A549 (cell line): ENCODE results near the gene SNRNP25. TPM values are rescaled to one million over a fixed set of nuclear protein-coding genes. Genes with fewer than 3 reads are reported as not detected.

Source experiments
- ATAC-seq, 2 experiments: fragments of 200-7000 bp in 1 of 2; fragments of >200 bp in 1 of 2; cut with Nextera tagmentation in 1 of 2; cut with Tn5 transposase in 1 of 2; 3 replicates each; pipeline versions ENCODE4 v1.8.0 to v1.9.1; 2018 to 2020; ENCODE audit warnings: mild to moderate bottlenecking in 1 of 2, moderate library complexity in 1 of 2
- CTCF ChIA-PET: fragments of 300-600 bp; sonication (Branson Sonifier 250); formaldehyde crosslinking; extraction: SDS; loops from one replicate; lab custom pipeline; 2021; ENCODE audit warnings: antibody characterized with exemption, inconsistent platforms; lab: Yijun Ruan, JAX
- POLR2A ChIA-PET: fragments of 350-600 bp; formaldehyde crosslinking; extraction: SDS; loops from one replicate; lab custom pipeline; 2021; ENCODE audit warnings: antibody characterized with exemption, inconsistent platforms; lab: Yijun Ruan, JAX
- DNase-seq, 2 experiments: peaks; one replicate each; pipeline versions ENCODE4 v3.0.0 to v3.0.0-alpha.2; 2011 to 2016; ENCODE audit warnings: low read depth in 1 of 2, low spot score in 1 of 2
- FAIRE-seq: peaks from 2 replicates; lab custom pipeline; 2011; peaks lifted over from hg19 to GRCh38; lab: Jason Lieb, UNC
- H3K27ac ChIP-seq, 2 experiments: fragments of >200 bp; sonication (Bioruptor Twin); formaldehyde crosslinking; 3 replicates each; pipeline ENCODE4 v1.5.1; 2016 to 2017
- H3K4me1 ChIP-seq: fragments of >200 bp; sonication (Bioruptor Twin); formaldehyde crosslinking; 3 replicates; pipeline ENCODE4 v1.6.1; 2016
- H3K4me2 ChIP-seq: fragments of >200 bp; sonication (Bioruptor Twin); formaldehyde crosslinking; 3 replicates; pipeline ENCODE4 v1.6.1; 2016
- H3K4me3 ChIP-seq: fragments of >200 bp; sonication (Bioruptor Twin); formaldehyde crosslinking; 3 replicates; pipeline ENCODE4 v1.5.1; 2016
- H3K9me3 ChIP-seq: fragments of >200 bp; sonication (Bioruptor Twin); formaldehyde crosslinking; 3 replicates; pipeline ENCODE4 v1.6.1; 2016
- BHLHE40 ChIP-seq: IDR thresholded peaks from 2 replicates; pipeline ENCODE4 v1.6.1; 2012; ENCODE audit warnings: low read depth, low read length, inconsistent platforms
- CBX2 ChIP-seq: fragments of 200-600 bp; sonication (generic); IDR thresholded peaks from 2 replicates; pipeline ENCODE4 v1.6.1; 2016; ENCODE audit warnings: low read depth, mild to moderate bottlenecking, borderline replicate concordance
- EHMT2 ChIP-seq: fragments of 200-600 bp; sonication (generic); IDR thresholded peaks from 2 replicates; pipeline ENCODE4 v1.6.1; 2016; ENCODE audit warnings: antibody characterized with exemption, low read depth, mild to moderate bottlenecking, moderate library complexity
- FOSB ChIP-seq: fragments of 250-450 bp; sonication (Bioruptor Pico); IDR thresholded peaks from 2 replicates; pipeline ENCODE4 v1.5.0; 2020; ENCODE audit warnings: mild to moderate bottlenecking, moderate library complexity
- GATA3 ChIP-seq: IDR thresholded peaks from 2 replicates; pipeline ENCODE4 v1.6.1; 2012; ENCODE audit warnings: borderline replicate concordance
- JUN ChIP-seq, 2 experiments: fragments of >200 bp; sonication (Bioruptor Twin); formaldehyde crosslinking; IDR thresholded peaks; 2 replicates in 1 of 2; 3 replicates in 1 of 2; pipeline ENCODE4 v1.6.1; 2016 to 2017
- KDM1A ChIP-seq: fragments of 200-600 bp; sonication (generic); IDR thresholded peaks from 2 replicates; pipeline ENCODE4 v1.6.1; 2016; ENCODE audit warnings: low read depth, mild to moderate bottlenecking
- NR3C1 ChIP-seq: fragments of >200 bp; sonication (Bioruptor Twin); formaldehyde crosslinking; IDR thresholded peaks from 3 replicates; pipeline ENCODE4 v1.6.1; 2017
- RAD21 ChIP-seq, 2 experiments: fragments of >200 bp in 1 of 2; sonication (Bioruptor Twin) in 1 of 2; formaldehyde crosslinking in 1 of 2; IDR thresholded peaks in 1 of 2; conservative IDR thresholded peaks in 1 of 2; 2 replicates in 1 of 2; 3 replicates in 1 of 2; pipeline ENCODE4 v1.6.1; 2012 to 2018; ENCODE audit warnings: inconsistent platforms in 1 of 2
- RARB ChIP-seq: fragments of 250-450 bp; sonication (Bioruptor Pico); IDR thresholded peaks from 2 replicates; pipeline ENCODE4 v1.8.0; 2021; ENCODE audit warnings: mild to moderate bottlenecking, moderate library complexity
- ZFP36 ChIP-seq: fragments of 450-650 bp; IDR thresholded peaks from 2 replicates; pipeline ENCODE4 v1.6.1; 2014; ENCODE audit warnings: borderline replicate concordance; ENCODE audit not compliant: partially characterized antibody
- ZNF302 ChIP-seq: fragments of 250-450 bp; sonication (Bioruptor Pico); IDR thresholded peaks from 2 replicates; pipeline ENCODE4 v1.9.0; 2021; ENCODE audit warnings: inconsistent platforms, mild to moderate bottlenecking, moderate library complexity
- WGBS: methylation state at CpG from one replicate; pipeline ENCODE4 v1.1.6; 2017; ENCODE audit errors: missing lambda C conversion rate; 5-methylcytosine and 5-hydroxymethylcytosine counted together
- polyA plus RNA-seq, 4 experiments: library from polyadenylated mRNA; depleted of rRNA in 3 of 4; stranded (reverse); fragments of >200 nt; fragmentation: RNase III in 1 of 4; extraction: RNeasy Plus Mini Kit Qiagen cat#74134 plus additional on column Dnase treatment in 1 of 4; gene quantifications; 2 replicates in 3 of 4; 3 replicates in 1 of 4; pipeline ENCODE4 v1.2.3, GENCODE V29; 2011 to 2017
- TF ChIP-seq, protein P1 (sequence below): fragments of 200-600 bp; sonication (generic); IDR thresholded peaks from 2 replicates; pipeline ENCODE4 v1.6.1; 2016; ENCODE audit warnings: antibody characterized with exemption, mild to moderate bottlenecking, moderate library complexity
- TF ChIP-seq, protein P2 (sequence below): fragments of 250-450 bp; sonication (Bioruptor Pico); IDR thresholded peaks from 2 replicates; pipeline ENCODE4 v1.5.0; 2020; ENCODE audit warnings: low read depth, mild to moderate bottlenecking, moderate library complexity
- TF ChIP-seq, protein P3 (sequence below): IDR thresholded peaks from 2 replicates; pipeline ENCODE4 v1.6.1; 2012
- TF ChIP-seq, protein P4 (sequence below): IDR thresholded peaks from 2 replicates; pipeline ENCODE4 v1.6.1; 2012
- TF ChIP-seq, protein P5 (sequence below): fragments of 450-650 bp; IDR thresholded peaks from 2 replicates; pipeline ENCODE4 v1.6.1; 2014; ENCODE audit warnings: antibody characterized with exemption
- TF ChIP-seq, protein P6 (sequence below): IDR thresholded peaks from 2 replicates; pipeline ENCODE4 v1.6.1; 2012; ENCODE audit warnings: low read depth, borderline replicate concordance
- TF ChIP-seq, protein P7 (sequence below): fragments of 150-350 bp; IDR thresholded peaks from 2 replicates; pipeline ENCODE4 v1.6.1; 2014; ENCODE audit warnings: low read depth, mild to moderate bottlenecking, low read length
- TF ChIP-seq, protein P8 (sequence below): fragments of >200 bp; sonication (Bioruptor Twin); formaldehyde crosslinking; IDR thresholded peaks from 3 replicates; pipeline ENCODE4 v1.5.1; 2016

Gene SNRNP25
- polyA plus RNA-seq, 2 of the 4 experiments (the other 2 are of a cell fraction), result 45.0 to 82.2 TPM

DNA sequence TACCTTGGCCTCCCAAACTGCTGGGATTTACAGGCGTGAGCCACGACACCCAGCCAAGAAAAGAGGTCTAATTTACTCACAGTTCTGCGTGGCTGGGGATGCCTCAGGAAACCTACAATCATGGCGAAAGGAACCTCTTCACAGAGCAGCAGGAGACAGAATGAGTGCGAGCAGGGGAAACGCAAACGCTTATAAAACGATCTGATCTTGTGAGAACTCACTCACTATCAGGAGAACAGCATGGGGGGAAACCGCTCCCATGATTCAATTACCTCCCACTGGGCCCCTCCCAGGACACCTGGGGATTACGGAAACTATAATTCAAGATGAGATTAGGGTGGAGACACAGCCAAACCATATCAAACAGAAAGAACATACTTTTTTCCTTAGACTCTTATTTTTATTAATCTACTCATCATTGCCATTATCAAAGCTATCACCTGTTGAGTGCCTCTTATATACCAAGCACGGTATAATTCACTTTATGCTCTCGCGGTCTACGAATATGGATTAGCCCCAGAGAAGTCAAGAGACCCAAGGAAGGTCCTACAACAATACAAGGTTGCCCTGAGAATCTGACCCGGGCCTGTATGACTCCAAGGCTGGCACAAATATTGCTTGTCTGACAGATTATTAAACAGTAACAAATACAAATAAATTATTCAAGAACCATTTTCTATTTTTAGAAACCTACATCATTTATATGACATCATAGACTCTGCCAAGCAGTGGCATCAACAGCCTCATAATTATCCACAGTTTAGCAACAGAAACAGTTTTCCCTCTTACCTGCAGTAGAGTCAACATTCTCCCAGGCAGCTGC lies 2.6 kb upstream of the SNRNP25 start:
- WGBS, result 84% methylated on average over 15 of the region's 15 CpGs
- H3K4me3 ChIP-seq, result no peak overlapping the region
- POLR2A ChIA-PET, result no interaction called here
- FAIRE-seq, result no peak
- H3K27ac ChIP-seq, result no peak overlapping the region
- no peaks in the 10 kb centered on the region for H3K9me3 ChIP-seq
- peaks cover 18% of the 10 kb centered on the region; the same call in 2 of the 3 replicates for H3K4me1 ChIP-seq
- no peak overlapping the region for H3K4me2 ChIP-seq
- TF ChIP-seq, protein P1, sequence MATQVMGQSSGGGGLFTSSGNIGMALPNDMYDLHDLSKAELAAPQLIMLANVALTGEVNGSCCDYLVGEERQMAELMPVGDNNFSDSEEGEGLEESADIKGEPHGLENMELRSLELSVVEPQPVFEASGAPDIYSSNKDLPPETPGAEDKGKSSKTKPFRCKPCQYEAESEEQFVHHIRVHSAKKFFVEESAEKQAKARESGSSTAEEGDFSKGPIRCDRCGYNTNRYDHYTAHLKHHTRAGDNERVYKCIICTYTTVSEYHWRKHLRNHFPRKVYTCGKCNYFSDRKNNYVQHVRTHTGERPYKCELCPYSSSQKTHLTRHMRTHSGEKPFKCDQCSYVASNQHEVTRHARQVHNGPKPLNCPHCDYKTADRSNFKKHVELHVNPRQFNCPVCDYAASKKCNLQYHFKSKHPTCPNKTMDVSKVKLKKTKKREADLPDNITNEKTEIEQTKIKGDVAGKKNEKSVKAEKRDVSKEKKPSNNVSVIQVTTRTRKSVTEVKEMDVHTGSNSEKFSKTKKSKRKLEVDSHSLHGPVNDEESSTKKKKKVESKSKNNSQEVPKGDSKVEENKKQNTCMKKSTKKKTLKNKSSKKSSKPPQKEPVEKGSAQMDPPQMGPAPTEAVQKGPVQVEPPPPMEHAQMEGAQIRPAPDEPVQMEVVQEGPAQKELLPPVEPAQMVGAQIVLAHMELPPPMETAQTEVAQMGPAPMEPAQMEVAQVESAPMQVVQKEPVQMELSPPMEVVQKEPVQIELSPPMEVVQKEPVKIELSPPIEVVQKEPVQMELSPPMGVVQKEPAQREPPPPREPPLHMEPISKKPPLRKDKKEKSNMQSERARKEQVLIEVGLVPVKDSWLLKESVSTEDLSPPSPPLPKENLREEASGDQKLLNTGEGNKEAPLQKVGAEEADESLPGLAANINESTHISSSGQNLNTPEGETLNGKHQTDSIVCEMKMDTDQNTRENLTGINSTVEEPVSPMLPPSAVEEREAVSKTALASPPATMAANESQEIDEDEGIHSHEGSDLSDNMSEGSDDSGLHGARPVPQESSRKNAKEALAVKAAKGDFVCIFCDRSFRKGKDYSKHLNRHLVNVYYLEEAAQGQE, result no peak
- TF ChIP-seq EHMT2 (no peak), RARB (CRISPR knock-in tag) (no peak)
- CTCF ChIA-PET, result interaction anchor here (1.8 kb wide), 1 partner anchor 15 kb away, joined by 5 read pairs; no protein-coding TSS in a partner anchor
- DNase-seq, result no peak
- ATAC-seq, result no peak

DNA sequence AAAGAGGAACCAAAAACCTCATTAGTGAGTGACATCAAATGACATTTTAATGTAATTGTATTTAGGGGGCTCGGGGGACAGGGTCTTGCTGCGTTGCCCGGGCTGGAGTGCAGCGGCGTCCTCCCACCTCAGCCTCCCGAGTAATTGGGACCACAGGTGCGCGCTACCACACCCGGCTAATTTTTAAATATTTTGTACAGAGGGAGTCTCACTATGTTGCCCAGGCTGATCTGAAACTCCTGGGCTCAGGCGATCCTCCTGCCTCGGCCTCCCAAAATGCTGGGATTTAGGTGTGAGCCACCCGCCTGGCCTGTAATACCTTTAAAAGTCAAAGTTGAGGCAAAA lies 581 bp downstream of the SNRNP25 start:
- ChIA-PET CTCF (interaction anchor here (1.7 kb wide), 1 partner anchor 12 kb away, joined by 10 read pairs; no protein-coding TSS in a partner anchor), POLR2A (no interaction called here)
- ATAC-seq, result no peak

More for the DNA sequence above, 581 bp downstream of the SNRNP25 start:
- DNase-seq, result no peak
- H3K4me1 ChIP-seq, result peaks cover 14% of the 10 kb centered on the region; the same call in 2 of the 3 replicates
- WGBS, result 41% methylated on average over 12 of the region's 12 CpGs
- H3K27ac ChIP-seq, result peak overlapping the region; percentile 82 to 93
- H3K4me2 ChIP-seq, result peak overlapping the region; percentile 98
- no peak for FAIRE-seq
- no peaks in the 10 kb centered on the region for H3K9me3 ChIP-seq
- TF ChIP-seq, protein P2, sequence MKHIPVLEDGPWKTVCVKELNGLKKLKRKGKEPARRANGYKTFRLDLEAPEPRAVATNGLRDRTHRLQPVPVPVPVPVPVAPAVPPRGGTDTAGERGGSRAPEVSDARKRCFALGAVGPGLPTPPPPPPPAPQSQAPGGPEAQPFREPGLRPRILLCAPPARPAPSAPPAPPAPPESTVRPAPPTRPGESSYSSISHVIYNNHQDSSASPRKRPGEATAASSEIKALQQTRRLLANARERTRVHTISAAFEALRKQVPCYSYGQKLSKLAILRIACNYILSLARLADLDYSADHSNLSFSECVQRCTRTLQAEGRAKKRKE (CRISPR knock-in tag), result no peak
- no peak for TF ChIP-seq ZFP36
- TF ChIP-seq, protein P3, sequence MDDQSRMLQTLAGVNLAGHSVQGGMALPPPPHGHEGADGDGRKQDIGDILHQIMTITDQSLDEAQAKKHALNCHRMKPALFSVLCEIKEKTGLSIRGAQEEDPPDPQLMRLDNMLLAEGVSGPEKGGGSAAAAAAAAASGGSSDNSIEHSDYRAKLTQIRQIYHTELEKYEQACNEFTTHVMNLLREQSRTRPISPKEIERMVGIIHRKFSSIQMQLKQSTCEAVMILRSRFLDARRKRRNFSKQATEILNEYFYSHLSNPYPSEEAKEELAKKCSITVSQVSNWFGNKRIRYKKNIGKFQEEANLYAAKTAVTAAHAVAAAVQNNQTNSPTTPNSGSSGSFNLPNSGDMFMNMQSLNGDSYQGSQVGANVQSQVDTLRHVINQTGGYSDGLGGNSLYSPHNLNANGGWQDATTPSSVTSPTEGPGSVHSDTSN, result no peak
- no peak for TF ChIP-seq FOSB
- TF ChIP-seq BHLHE40, result no peak
- TF ChIP-seq CBX2, result no peak
- TF ChIP-seq GATA3, result no peak
- TF ChIP-seq NR3C1, result no peak
- TF ChIP-seq RAD21 (conservative IDR thresholded peaks at IDR 0.05 in 1 of 2, IDR thresholded peaks at IDR 0.05 in 1 of 2), result no peak
- TF ChIP-seq, protein P4, sequence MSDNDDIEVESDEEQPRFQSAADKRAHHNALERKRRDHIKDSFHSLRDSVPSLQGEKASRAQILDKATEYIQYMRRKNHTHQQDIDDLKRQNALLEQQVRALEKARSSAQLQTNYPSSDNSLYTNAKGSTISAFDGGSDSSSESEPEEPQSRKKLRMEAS, result no peak
- TF ChIP-seq, protein P5, sequence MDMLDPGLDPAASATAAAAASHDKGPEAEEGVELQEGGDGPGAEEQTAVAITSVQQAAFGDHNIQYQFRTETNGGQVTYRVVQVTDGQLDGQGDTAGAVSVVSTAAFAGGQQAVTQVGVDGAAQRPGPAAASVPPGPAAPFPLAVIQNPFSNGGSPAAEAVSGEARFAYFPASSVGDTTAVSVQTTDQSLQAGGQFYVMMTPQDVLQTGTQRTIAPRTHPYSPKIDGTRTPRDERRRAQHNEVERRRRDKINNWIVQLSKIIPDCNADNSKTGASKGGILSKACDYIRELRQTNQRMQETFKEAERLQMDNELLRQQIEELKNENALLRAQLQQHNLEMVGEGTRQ, result no peak
- no peak for TF ChIP-seq JUN (IDR thresholded peaks at IDR 0.05)
- no peak for TF ChIP-seq ZNF302 (CRISPR knock-in tag)
- TF ChIP-seq, protein P6, sequence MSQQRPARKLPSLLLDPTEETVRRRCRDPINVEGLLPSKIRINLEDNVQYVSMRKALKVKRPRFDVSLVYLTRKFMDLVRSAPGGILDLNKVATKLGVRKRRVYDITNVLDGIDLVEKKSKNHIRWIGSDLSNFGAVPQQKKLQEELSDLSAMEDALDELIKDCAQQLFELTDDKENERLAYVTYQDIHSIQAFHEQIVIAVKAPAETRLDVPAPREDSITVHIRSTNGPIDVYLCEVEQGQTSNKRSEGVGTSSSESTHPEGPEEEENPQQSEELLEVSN, result no peak
- TF ChIP-seq, protein P7, sequence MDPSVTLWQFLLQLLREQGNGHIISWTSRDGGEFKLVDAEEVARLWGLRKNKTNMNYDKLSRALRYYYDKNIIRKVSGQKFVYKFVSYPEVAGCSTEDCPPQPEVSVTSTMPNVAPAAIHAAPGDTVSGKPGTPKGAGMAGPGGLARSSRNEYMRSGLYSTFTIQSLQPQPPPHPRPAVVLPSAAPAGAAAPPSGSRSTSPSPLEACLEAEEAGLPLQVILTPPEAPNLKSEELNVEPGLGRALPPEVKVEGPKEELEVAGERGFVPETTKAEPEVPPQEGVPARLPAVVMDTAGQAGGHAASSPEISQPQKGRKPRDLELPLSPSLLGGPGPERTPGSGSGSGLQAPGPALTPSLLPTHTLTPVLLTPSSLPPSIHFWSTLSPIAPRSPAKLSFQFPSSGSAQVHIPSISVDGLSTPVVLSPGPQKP, result no peak
- TF ChIP-seq, protein P8, sequence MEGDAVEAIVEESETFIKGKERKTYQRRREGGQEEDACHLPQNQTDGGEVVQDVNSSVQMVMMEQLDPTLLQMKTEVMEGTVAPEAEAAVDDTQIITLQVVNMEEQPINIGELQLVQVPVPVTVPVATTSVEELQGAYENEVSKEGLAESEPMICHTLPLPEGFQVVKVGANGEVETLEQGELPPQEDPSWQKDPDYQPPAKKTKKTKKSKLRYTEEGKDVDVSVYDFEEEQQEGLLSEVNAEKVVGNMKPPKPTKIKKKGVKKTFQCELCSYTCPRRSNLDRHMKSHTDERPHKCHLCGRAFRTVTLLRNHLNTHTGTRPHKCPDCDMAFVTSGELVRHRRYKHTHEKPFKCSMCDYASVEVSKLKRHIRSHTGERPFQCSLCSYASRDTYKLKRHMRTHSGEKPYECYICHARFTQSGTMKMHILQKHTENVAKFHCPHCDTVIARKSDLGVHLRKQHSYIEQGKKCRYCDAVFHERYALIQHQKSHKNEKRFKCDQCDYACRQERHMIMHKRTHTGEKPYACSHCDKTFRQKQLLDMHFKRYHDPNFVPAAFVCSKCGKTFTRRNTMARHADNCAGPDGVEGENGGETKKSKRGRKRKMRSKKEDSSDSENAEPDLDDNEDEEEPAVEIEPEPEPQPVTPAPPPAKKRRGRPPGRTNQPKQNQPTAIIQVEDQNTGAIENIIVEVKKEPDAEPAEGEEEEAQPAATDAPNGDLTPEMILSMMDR, result no peak
- no peak for TF ChIP-seq EHMT2
- TF ChIP-seq KDM1A, result no peak
- no peak for TF ChIP-seq RARB (CRISPR knock-in tag)
- peak overlapping the region; percentile 70 for H3K4me3 ChIP-seq
